ENCODE results near the gene MAML3.

Gene MAML3

DNA sequence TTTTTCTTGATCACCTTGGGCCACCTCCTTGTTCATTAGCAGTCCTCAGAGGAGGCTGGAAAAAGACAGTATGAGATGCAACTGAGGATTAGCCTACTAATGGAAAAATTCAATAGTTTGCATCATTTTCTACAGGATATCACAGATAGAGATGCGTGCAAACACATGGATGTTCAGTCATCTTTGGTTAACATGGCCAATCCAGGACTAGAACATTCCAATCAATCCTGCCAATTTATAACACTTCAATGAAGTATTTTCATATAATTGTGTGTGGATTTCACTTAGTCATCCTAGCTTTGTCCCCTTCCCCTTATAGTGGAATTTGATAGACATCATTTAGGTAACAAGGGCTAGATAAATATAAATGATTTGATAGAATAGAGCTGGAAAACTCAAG lies 42.7 kb downstream of the MAML3 start:
- no peak overlapping the region for H3K9ac ChIP-seq (ENCODE audit: low read length)
- H3K27me3 ChIP-seq (ENCODE audit: insufficient read depth, low read length): no peaks in the 10 kb centered on the region
- no peaks in the 10 kb centered on the region for H3K4me1 ChIP-seq (ENCODE audit: insufficient read depth, low read length, severe bottlenecking)
- H3K4me2 ChIP-seq (ENCODE audit: low read length): no peak overlapping the region
- no peak for TF ChIP-seq EZH2 (IDR thresholded peaks at IDR 0.05; ENCODE audit: borderline replicate concordance, low read length)
- TF ChIP-seq, protein P1, sequence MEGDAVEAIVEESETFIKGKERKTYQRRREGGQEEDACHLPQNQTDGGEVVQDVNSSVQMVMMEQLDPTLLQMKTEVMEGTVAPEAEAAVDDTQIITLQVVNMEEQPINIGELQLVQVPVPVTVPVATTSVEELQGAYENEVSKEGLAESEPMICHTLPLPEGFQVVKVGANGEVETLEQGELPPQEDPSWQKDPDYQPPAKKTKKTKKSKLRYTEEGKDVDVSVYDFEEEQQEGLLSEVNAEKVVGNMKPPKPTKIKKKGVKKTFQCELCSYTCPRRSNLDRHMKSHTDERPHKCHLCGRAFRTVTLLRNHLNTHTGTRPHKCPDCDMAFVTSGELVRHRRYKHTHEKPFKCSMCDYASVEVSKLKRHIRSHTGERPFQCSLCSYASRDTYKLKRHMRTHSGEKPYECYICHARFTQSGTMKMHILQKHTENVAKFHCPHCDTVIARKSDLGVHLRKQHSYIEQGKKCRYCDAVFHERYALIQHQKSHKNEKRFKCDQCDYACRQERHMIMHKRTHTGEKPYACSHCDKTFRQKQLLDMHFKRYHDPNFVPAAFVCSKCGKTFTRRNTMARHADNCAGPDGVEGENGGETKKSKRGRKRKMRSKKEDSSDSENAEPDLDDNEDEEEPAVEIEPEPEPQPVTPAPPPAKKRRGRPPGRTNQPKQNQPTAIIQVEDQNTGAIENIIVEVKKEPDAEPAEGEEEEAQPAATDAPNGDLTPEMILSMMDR (IDR thresholded peaks at IDR 0.05; ENCODE audit: low read length): no peak
- H4K20me1 ChIP-seq (ENCODE audit: insufficient read depth, low read length): no peaks in the 10 kb centered on the region
- no peak overlapping the region for H3K27ac ChIP-seq (ENCODE audit: low read depth, low read length, poor library complexity, severe bottlenecking)
- no peaks in the 10 kb centered on the region for H3F3A ChIP-seq (ENCODE audit: insufficient read depth, low read length)
- H3K36me3 ChIP-seq (ENCODE audit: insufficient read depth, low read length): no peaks in the 10 kb centered on the region
- no peaks in the 10 kb centered on the region for H3K9me3 ChIP-seq (ENCODE audit: low read length)
- no peak overlapping the region for H2AFZ ChIP-seq (ENCODE audit: low read length)
- no peaks in the 10 kb centered on the region for H3K79me2 ChIP-seq (ENCODE audit: insufficient read depth, low read length)
- no peak overlapping the region for H3K4me3 ChIP-seq (ENCODE audit: low read depth, low read length, poor library complexity, severe bottlenecking)
- H3K9me2 ChIP-seq (ENCODE audit: low read depth, low read length): no peaks in the 10 kb centered on the region

DNA sequence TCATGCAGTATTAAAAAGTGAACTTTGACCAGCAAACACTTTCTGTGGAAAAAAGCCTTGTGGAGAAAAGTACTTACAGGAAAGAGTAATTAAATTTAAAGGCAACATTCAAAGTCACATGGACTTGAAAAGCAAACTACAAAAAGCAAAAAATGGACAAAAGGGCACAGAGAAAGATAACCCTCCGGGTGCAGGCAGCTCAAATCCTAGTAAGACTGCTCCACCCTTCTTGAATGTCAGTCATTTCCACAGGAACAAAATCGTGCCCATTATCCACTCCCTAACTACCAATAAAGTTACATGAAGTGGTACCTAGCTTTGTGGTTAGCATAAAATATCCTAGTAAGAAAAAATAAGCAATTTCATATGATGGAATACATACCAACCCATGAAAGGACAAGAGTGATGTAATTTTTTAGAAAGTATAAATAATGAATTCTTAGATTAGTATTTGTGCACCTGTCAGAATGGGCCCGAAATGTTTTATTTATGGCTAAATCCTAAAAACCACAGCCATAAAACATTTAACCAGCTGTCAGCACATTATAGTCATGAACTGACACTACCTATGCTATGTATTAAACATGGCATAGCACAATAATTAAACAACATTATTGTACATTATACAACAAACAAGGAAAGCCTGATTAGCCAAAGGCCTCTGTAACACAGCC lies 43.3 kb downstream of the MAML3 start:
- Histone ChIP-seq H3F3A (ENCODE audit: insufficient read depth, low read length) (no peaks in the 10 kb centered on the region), H4K20me1 (ENCODE audit: insufficient read depth, low read length) (no peaks in the 10 kb centered on the region), H3K4me1 (ENCODE audit: insufficient read depth, low read length, severe bottlenecking) (no peaks in the 10 kb centered on the region), H3K9ac (ENCODE audit: low read length) (no peak overlapping the region), H3K9me2 (ENCODE audit: low read depth, low read length) (no peaks in the 10 kb centered on the region), H3K27me3 (ENCODE audit: insufficient read depth, low read length) (no peaks in the 10 kb centered on the region), H3K4me3 (ENCODE audit: low read depth, low read length, poor library complexity, severe bottlenecking) (no peak overlapping the region), H3K79me2 (ENCODE audit: insufficient read depth, low read length) (no peaks in the 10 kb centered on the region), H3K9me3 (ENCODE audit: low read length) (no peaks in the 10 kb centered on the region), H2AFZ (ENCODE audit: low read length) (no peak overlapping the region), H3K4me2 (ENCODE audit: low read length) (no peak overlapping the region), H3K27ac (ENCODE audit: low read depth, low read length, poor library complexity, severe bottlenecking) (no peak overlapping the region), H3K36me3 (ENCODE audit: insufficient read depth, low read length) (no peaks in the 10 kb centered on the region)
- TF ChIP-seq EZH2 (IDR thresholded peaks at IDR 0.05; ENCODE audit: borderline replicate concordance, low read length): no peak
- TF ChIP-seq, protein P1 (IDR thresholded peaks at IDR 0.05; ENCODE audit: low read length): no peak

DNA sequence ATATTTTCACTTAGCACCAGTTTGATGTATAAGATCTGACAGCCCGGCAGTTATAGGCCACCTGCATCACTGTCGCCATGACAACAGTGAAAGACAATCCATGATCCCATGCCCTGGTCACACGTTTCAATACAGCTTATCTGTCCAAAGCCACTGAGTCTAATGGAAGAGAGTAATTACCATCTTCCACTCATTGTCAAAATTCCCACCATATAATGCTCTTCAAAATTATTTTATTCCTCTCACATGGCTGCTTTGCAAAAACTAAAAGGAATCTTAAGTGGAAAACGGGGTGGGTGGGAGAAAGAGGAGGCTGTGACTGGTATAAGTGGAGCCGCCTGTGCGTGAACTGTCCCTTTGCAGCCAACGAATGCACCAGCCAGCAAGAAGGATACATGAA lies 44.2 kb downstream of the MAML3 start:
- Histone ChIP-seq H3K4me3 (ENCODE audit: low read depth, low read length, poor library complexity, severe bottlenecking) (no peak overlapping the region), H3K4me2 (ENCODE audit: low read length) (no peak overlapping the region), H3K27me3 (ENCODE audit: insufficient read depth, low read length) (no peaks in the 10 kb centered on the region), H3K79me2 (ENCODE audit: insufficient read depth, low read length) (no peaks in the 10 kb centered on the region), H3K9me2 (ENCODE audit: low read depth, low read length) (no peaks in the 10 kb centered on the region), H3K36me3 (ENCODE audit: insufficient read depth, low read length) (no peaks in the 10 kb centered on the region), H4K20me1 (ENCODE audit: insufficient read depth, low read length) (no peaks in the 10 kb centered on the region), H3K9me3 (ENCODE audit: low read length) (no peaks in the 10 kb centered on the region), H3K27ac (ENCODE audit: low read depth, low read length, poor library complexity, severe bottlenecking) (no peak overlapping the region), H3K4me1 (ENCODE audit: insufficient read depth, low read length, severe bottlenecking) (no peaks in the 10 kb centered on the region), H3F3A (ENCODE audit: insufficient read depth, low read length) (no peaks in the 10 kb centered on the region), H3K9ac (ENCODE audit: low read length) (no peak overlapping the region), H2AFZ (ENCODE audit: low read length) (no peak overlapping the region)
- TF ChIP-seq, protein P1 (IDR thresholded peaks at IDR 0.05; ENCODE audit: low read length): no peak
- no peak for TF ChIP-seq EZH2 (IDR thresholded peaks at IDR 0.05; ENCODE audit: borderline replicate concordance, low read length)
